HG03439 (cell line): ENCODE results near the gene POLR1F.

ENCODE experiments used
- ATAC-seq: cut with Tn5 transposase; IDR thresholded peaks from one replicate; pipeline ENCODE4 v1.9.1; 2021; ENCODE audit warnings: mild to moderate bottlenecking, moderate library complexity; ENCODE audit not compliant: unreplicated experiment

POLR1F gene

DNA sequence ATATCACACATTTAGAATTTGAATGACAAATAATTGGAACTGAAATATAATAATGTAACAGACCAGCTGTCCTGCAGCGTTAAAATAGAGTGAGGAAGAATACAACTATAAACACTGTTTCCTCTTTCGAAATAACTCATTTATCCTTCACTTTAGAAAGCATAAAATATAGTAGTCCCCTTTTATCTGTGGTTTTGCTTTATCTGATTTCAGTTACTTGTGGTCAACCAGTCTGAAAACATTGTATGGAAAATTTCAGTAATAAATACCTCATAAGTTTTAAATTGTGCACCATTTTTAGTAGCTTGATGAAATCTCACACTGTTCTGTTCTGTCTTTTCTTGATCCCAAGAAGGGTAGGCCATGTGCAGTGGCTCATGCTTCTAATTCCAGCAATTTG is 31.7 kb downstream of the POLR1F start:
- peak; percentile 76 for ATAC-seq

DNA sequence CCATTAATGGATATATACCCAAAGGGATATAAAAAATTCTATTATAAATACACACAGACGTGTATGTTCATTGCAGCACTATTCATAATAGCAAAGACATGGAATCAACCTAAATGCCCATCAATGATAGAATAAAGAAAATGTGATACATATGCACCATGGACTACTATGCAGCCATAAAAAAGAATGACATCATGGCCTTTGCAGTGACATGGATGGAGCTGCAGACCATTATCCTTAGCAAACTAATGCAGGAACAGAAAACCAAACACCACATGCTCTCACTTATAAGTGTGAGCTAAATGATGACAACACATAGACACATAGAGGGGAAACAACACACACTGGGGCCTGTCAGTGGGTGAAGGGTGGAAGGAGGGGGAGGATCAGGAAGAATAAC is 33.0 kb downstream of the POLR1F start:
- no peak for ATAC-seq

DNA sequence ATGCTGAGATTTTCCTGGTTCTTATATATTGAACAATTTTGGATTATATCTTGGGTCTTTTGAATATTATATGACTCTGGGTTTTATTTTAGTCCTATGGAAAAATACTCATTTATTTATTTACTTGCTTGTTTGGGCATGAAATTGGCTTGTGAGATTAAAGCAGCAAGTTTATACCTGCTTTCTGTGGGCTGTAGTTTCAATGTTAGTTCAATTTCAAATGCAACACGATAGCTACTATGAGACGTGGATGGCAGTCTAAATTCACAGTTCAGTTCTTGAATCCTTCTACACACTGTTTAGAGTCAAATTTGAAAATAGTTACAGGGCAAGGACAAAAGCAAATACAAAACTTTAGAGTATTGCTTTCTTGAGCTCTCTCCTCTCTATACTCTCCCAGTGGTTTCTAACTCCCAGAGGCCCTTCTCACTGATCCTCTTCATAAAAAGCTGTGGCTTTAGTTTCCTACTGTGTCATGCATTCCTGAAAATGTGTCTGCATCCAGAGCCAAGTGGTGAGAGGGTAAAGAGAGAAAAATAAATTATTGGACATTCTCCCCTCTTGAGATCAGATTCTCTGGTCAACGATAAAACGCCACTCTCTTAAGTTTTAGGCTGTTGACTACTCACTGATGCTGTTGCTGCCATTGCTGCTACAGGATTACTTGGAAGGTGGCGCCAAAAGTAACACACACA is 34.4 kb downstream of the POLR1F start:
- no peak for ATAC-seq

DNA sequence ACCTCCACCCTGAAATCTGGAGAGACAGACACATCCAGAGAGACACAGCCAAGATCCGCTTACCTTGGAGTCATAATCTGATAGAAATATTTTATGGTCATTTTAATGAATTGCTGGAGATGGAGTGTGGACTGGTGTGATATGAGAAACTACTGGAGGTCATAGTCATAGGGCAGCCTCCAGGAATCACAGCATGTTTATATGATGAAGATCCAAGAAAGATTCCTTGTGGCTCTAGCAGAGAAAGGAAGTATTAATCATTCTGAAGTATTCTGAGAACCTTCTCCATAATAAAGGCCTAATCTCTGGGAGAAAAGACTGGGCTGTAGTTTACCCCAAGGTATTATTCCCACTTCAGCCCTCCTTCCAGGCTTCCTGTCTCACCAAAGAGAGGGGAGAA is 38.0 kb downstream of the POLR1F start:
- no peak for ATAC-seq

DNA sequence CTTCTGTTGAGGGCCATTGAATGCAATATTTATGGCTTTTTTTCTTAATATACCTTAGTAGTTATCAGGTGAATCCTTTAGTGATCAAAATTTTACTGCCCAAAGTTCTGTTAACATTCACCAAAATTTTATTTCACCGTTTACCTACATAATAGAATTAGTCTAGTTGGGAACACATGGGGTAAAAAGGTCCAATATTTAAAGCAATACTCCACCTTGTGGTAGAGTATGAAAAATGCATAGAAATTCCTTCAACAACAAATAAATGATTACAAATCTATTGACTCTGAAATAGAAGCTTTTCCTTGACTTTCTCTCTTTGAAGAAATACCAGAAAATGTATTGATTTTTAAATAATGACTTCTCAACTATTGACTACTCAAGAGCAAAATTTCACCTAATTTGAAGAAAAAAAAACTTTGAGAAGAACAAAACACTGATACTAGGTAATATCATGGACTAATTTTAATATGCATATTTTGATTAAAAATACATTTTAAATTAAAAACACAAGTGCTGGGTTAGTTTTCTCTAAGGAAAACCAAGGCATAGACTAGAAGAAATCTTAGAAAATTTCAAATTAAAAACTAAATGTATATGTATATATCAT is 43.3 kb downstream of the POLR1F start:
- peak; percentile 57 for ATAC-seq

DNA sequence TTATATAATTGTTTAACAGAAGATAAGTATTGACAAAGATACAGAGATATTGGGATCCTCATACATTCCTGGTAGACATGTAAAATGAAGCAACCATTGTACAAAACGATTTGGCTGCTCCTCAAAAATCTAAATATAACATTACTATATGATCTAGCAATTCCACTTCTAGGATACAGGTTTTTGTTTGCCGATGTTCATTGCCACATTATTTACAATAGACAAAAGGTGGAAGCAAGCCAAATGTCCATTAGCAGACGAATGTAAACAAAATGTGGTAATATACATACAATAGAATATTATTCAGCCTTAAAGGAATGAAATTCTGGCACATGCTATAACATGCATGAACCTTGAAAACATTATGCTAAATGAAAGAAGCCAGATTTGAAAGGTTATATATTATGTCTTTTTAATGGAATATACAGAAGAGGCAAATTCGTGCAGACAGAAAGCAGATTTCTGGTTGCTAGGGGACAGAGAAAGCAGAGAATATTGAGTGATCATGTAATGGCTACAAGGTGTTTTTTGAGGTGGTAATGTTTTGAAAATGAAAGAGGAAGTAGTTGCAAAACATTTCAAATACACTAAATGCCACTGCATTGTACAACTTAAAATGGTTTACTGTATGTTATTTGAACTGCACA is 44.9 kb downstream of the POLR1F start:
- peak; percentile 93 for ATAC-seq

DNA sequence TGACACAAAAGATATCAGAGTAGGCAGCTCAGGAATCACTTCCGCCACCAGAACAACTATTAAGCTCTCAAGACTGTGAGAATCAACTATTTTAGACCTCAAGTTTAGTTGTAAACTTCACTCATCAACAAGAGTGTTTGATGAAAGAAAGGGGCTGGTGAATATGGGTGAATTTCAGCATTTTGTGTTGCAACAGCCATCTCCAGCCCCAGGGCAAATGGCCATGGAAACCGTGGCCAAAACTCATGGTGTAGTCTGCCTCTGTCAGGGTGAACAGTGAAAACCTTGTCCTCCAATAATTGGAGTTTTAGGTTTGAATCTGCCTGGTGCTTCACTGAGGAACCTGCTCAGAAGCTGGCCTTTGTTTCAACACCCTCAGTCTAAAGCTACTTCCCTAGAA is 60.0 kb downstream of the POLR1F start:
- no peak for ATAC-seq
